T-helper 1 cell treated with Interleukin-12 subunit alpha and Interleukin-12 subunit beta and Interleukin-4 antibody, amounts not matched to agents 30 ng/mL and 1 ng/mL, for 36 hours (primary cell): ENCODE results near the gene SOD3. TPM values are rescaled to one million over a fixed set of nuclear protein-coding genes. Genes with fewer than 3 reads are reported as not detected.

Source experiments
- intact Hi-C: fragments of 100-400 bp; cut with micrococcal nuclease; formaldehyde crosslinking; loops from one replicate; pipeline ENCODE4 v1.15.1; 2024
- total RNA-seq: library from RNA; stranded (reverse); gene quantifications from 2 replicates; pipeline ENCODE4 v1.2.3, GENCODE V29; 2022

SOD3 gene
- total RNA-seq, 1 donor from 2014 or later = not detected

- intact Hi-C loops = no loop called here
Measured at GRCh38 chr4:24801136-24801855, 5.9 kb downstream of the SOD3 start.

GRCh38 chr4:24802648-24803047, 7.3 kb downstream of the SOD3 start:
- intact Hi-C loops = no loop called here

- intact Hi-C loops = no loop called here
Measured at GRCh38 chr4:24805067-24805466, 9.7 kb downstream of the SOD3 start.

GRCh38 chr4:24805566-24805965, 10.2 kb downstream of the SOD3 start:
- intact Hi-C loops = no loop called here

- intact Hi-C loops = no loop called here
Measured at GRCh38 chr4:24806206-24806990, 11.0 kb downstream of the SOD3 start.

- intact Hi-C loops = no loop called here
Measured at GRCh38 chr4:24807611-24808010, 12.2 kb downstream of the SOD3 start.

- intact Hi-C loops = no loop called here
Measured at GRCh38 chr4:24808261-24808660, 12.9 kb downstream of the SOD3 start.

- intact Hi-C loops = no loop called here
Measured at GRCh38 chr4:24808955-24809354, 13.6 kb downstream of the SOD3 start.

GRCh38 chr4:24809376-24809775, 14.0 kb downstream of the SOD3 start:
- intact Hi-C loops = no loop called here

GRCh38 chr4:24809815-24810405, 14.5 kb downstream of the SOD3 start:
- intact Hi-C loops = no loop called here

- intact Hi-C loops = no loop called here
Measured at GRCh38 chr4:24810871-24811631, 15.7 kb downstream of the SOD3 start.

- intact Hi-C loops = no loop called here
Measured at GRCh38 chr4:24813732-24814131, 18.4 kb downstream of the SOD3 start.

GRCh38 chr4:24816797-24817196, 21.4 kb downstream of the SOD3 start:
- intact Hi-C loops = no loop called here

- intact Hi-C loops = no loop called here
Measured at GRCh38 chr4:24820541-24820940, 25.2 kb downstream of the SOD3 start.

- intact Hi-C loops = no loop called here
Measured at GRCh38 chr4:24824720-24825119, 29.3 kb downstream of the SOD3 start.

- intact Hi-C loops = no loop called here
Measured at GRCh38 chr4:24831637-24832036, 36.3 kb downstream of the SOD3 start.

GRCh38 chr4:24835696-24836095, 40.3 kb downstream of the SOD3 start:
- intact Hi-C loops = no loop called here

- intact Hi-C loops = no loop called here
Measured at GRCh38 chr4:24836661-24837242, 41.4 kb downstream of the SOD3 start.

- intact Hi-C loops = no loop called here
Measured at GRCh38 chr4:24837336-24837735, 42.0 kb downstream of the SOD3 start.

- intact Hi-C loops = no loop called here
Measured at GRCh38 chr4:24837781-24838180, 42.4 kb downstream of the SOD3 start.

- intact Hi-C loops = no loop called here
Measured at GRCh38 chr4:24840362-24840761, 45.0 kb downstream of the SOD3 start.
